SU-DHL-6 (cell line): ENCODE measurements around the gene CFDP1.
"Not testable (repeated sequence)": the region's sequence is repeated elsewhere in the genome, so short reads cannot be mapped to it uniquely, and the experiment has no call there.

Experiments used
- H2AFZ ChIP-seq: fragments of 200-600 bp; sonication (generic); 2 replicates; pipeline ENCODE4 v1.6.1; 2014; ENCODE audit warnings: low read depth, mild to moderate bottlenecking, moderate library complexity, mixed read lengths, antibody characterized with exemption, low read length; ENCODE audit not compliant: severe bottlenecking
- H3F3A ChIP-seq: fragments of 200-600 bp; shearing (Covaris generic); 2 replicates; pipeline ENCODE4 v1.6.0; 2016; ENCODE audit warnings: antibody characterized with exemption, mild to moderate bottlenecking; ENCODE audit not compliant: insufficient read depth
- H3K27ac ChIP-seq: fragments of 200-600 bp; sonication (generic); 2 replicates; pipeline ENCODE4 v1.5.1; 2016; ENCODE audit warnings: low read depth, mild to moderate bottlenecking, low read length, moderate library complexity, mixed read lengths
- H3K27me3 ChIP-seq: fragments of 200-600 bp; sonication (generic), shearing (Covaris generic); 2 replicates; pipeline ENCODE4 v1.6.0; 2014; ENCODE audit warnings: mild to moderate bottlenecking, low read length
- H3K36me3 ChIP-seq: fragments of 200-600 bp; sonication (generic); 2 replicates; pipeline ENCODE4 v1.6.1; 2014; ENCODE audit warnings: mild to moderate bottlenecking, low read length, mixed read lengths
- H3K4me2 ChIP-seq: fragments of 300-600, 200-600 bp; shearing (Covaris generic), sonication (generic); 2 replicates; pipeline ENCODE4 v1.6.0; 2014; ENCODE audit warnings: low read length, low read depth, mild to moderate bottlenecking; ENCODE audit not compliant: poor library complexity, severe bottlenecking
- H3K4me3 ChIP-seq: fragments of 200-600 bp; sonication (generic); 2 replicates; pipeline ENCODE4 v1.5.1; 2014; ENCODE audit warnings: antibody characterized with exemption, low read length, mild to moderate bottlenecking, mixed read lengths; ENCODE audit not compliant: insufficient read depth, poor library complexity, severe bottlenecking
- H3K79me2 ChIP-seq: fragments of 200-600 bp; sonication (generic); 2 replicates; pipeline ENCODE4 v1.6.1; 2014; ENCODE audit warnings: mild to moderate bottlenecking, low read length, moderate library complexity; ENCODE audit not compliant: insufficient read depth
- H3K9ac ChIP-seq: fragments of 200-600 bp; sonication (generic); 2 replicates; pipeline ENCODE4 v1.7.0; 2014; ENCODE audit warnings: mild to moderate bottlenecking, low read length
- H3K9me2 ChIP-seq: fragments of 200-600 bp; sonication (generic); replicated peaks from 2 replicates; pipeline ENCODE4 v1.6.1; 2014; ENCODE audit warnings: low read length; ENCODE audit not compliant: insufficient read depth
- H3K9me3 ChIP-seq: fragments of 200-600 bp; sonication (generic); 2 replicates; pipeline ENCODE4 v1.6.1; 2014; ENCODE audit warnings: low read length, mixed read lengths; ENCODE audit not compliant: insufficient read depth
- H4K20me1 ChIP-seq: fragments of 200-600 bp; sonication (generic); 2 replicates; pipeline ENCODE4 v1.6.1; 2014; ENCODE audit warnings: low read depth, mild to moderate bottlenecking, antibody characterized with exemption, low read length, moderate library complexity, mixed read lengths
- EZH2phosphoT487 ChIP-seq: fragments of 200-600 bp; sonication (generic), shearing (Covaris generic); conservative IDR thresholded peaks from 2 replicates; pipeline ENCODE4 v1.6.1; 2018; ENCODE audit warnings: mild to moderate bottlenecking, antibody characterized with exemption, low read length, moderate library complexity, mixed read lengths
- TF ChIP-seq, protein P1 (sequence below): fragments of 200-600 bp; sonication (generic); IDR thresholded peaks from one replicate; pipeline ENCODE4 v1.5.1; 2017; ENCODE audit warnings: antibody characterized with exemption, mild to moderate bottlenecking, low read length, moderate library complexity; ENCODE audit not compliant: insufficient read depth, poor library complexity, severe bottlenecking

The CFDP1 gene

GRCh38 chr16:75271441-75272096 lies 161.7 kb downstream of the CFDP1 start:
- no peaks in the 10 kb centered on the region for H3K79me2 ChIP-seq
- no peaks in the 10 kb centered on the region for H3K9me3 ChIP-seq
- H3K27me3 ChIP-seq, result no peaks in the 10 kb centered on the region
- H2AFZ ChIP-seq, result no peak overlapping the region
- H3K4me3 ChIP-seq, result no peak overlapping the region
- H3K9me2 ChIP-seq, result no peaks in the 10 kb centered on the region
- no peak overlapping the region for H3K9ac ChIP-seq
- no peaks in the 10 kb centered on the region for H3K36me3 ChIP-seq
- no peak overlapping the region for H3K4me2 ChIP-seq
- no peaks in the 10 kb centered on the region for H3F3A ChIP-seq
- TF ChIP-seq, protein P1, sequence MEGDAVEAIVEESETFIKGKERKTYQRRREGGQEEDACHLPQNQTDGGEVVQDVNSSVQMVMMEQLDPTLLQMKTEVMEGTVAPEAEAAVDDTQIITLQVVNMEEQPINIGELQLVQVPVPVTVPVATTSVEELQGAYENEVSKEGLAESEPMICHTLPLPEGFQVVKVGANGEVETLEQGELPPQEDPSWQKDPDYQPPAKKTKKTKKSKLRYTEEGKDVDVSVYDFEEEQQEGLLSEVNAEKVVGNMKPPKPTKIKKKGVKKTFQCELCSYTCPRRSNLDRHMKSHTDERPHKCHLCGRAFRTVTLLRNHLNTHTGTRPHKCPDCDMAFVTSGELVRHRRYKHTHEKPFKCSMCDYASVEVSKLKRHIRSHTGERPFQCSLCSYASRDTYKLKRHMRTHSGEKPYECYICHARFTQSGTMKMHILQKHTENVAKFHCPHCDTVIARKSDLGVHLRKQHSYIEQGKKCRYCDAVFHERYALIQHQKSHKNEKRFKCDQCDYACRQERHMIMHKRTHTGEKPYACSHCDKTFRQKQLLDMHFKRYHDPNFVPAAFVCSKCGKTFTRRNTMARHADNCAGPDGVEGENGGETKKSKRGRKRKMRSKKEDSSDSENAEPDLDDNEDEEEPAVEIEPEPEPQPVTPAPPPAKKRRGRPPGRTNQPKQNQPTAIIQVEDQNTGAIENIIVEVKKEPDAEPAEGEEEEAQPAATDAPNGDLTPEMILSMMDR, result no peak
- no peak for TF ChIP-seq EZH2phosphoT487
- H3K27ac ChIP-seq, result no peak overlapping the region
- H4K20me1 ChIP-seq, result no peaks in the 10 kb centered on the region

DNA sequence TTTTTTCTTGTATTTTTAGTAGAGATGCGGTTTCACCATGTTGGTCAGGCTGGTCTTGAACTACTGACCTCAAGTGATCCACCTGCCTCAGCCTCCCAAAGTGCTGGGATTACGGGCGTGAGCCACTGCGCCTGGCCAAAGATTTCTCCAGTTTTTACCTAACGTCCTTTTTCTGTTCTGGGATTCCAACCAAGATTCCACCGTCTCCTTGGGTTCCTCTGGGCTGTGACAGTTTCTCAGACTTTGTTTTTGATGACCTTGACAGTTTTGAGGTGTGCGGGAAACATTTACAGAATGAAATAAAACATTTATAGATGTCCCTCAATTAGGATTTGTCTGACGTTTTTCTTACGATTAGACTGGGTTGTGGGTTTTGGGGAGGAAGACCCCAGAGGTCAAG lies 163.9 kb downstream of the CFDP1 start:
- not testable (repeated sequence) for H3K9me2 ChIP-seq, H3F3A ChIP-seq, H3K27me3 ChIP-seq, H3K9me3 ChIP-seq, H3K36me3 ChIP-seq, H3K9ac ChIP-seq, H3K4me3 ChIP-seq, H2AFZ ChIP-seq, H3K4me2 ChIP-seq, H3K27ac ChIP-seq, H3K79me2 ChIP-seq, H4K20me1 ChIP-seq

DNA sequence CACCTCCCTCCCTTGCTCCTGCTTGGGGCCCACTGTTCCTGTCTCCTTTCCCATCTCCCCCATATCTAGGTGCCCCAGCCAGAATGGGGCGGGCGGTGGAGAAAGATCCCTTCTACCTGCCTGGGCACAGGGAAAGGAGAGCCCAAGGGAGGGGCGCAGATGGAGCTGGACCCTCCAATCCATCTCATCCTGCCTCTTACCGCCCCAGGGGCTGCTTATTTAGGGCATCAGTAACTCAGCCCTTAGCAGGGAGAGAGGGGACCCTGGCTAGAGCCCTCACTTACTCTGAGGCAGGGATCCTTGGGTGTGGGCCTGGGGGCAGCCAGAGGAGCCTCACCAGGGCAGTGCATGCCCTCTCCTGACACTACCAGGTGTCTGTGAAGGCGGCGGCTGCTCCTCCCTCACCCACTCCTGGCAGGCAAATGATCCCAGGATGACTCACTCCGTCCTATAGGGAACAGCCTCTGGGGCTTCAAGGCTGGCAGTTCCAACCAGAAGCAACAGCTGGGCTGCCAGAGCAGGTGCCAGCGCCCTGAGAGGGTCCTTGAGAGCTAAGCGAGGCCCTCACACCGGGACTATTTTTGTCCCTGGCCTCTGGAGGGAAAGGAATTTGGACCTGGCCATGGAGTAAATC lies 165.6 kb downstream of the CFDP1 start:
- Histone ChIP-seq H3K36me3 (no peaks in the 10 kb centered on the region), H3K9me3 (no peaks in the 10 kb centered on the region), H3K9ac (no peak overlapping the region), H4K20me1 (no peaks in the 10 kb centered on the region), H3K4me2 (no peak overlapping the region), H3K9me2 (no peaks in the 10 kb centered on the region), H3K27ac (no peak overlapping the region), H2AFZ (no peak overlapping the region), H3K4me3 (no peak overlapping the region), H3F3A (no peaks in the 10 kb centered on the region), H3K79me2 (no peaks in the 10 kb centered on the region), H3K27me3 (no peaks in the 10 kb centered on the region)
- no peak for TF ChIP-seq EZH2phosphoT487
- TF ChIP-seq, protein P1, result no peak
